CD14-positive monocyte (primary cell): ENCODE measurements around the gene GAD1. TPM values are rescaled to one million over a fixed set of nuclear protein-coding genes. Genes with fewer than 3 reads are reported as not detected.

Experiments
- DNase-seq, 3 donors: peaks; one replicate each; pipeline ENCODE4 v3.0.0-alpha.2; 2011 to 2022
- H2AFZ ChIP-seq: 2 replicates; pipeline ENCODE4 v1.6.0; 2012; ENCODE audit warnings: mild to moderate bottlenecking, low read depth, low read length, inconsistent platforms; ENCODE audit not compliant: insufficient read depth, poor library complexity, severe bottlenecking
- H3K27ac ChIP-seq, 2 donors: 1 replicate in 1 of 2; 2 replicates in 1 of 2; pipeline ENCODE4 v1.5.1; 2012 to 2013; ENCODE audit warnings: low read length in 2 of 2, control low read depth in 1 of 2, inconsistent platforms in 1 of 2, low read depth in 1 of 2, mild to moderate bottlenecking in 1 of 2
- H3K27me3 ChIP-seq, 2 donors: one replicate each; pipeline versions ENCODE4 v1.6.0 to v1.6.1; 2011 to 2013; ENCODE audit warnings: low read length in 2 of 2; ENCODE audit not compliant: control insufficient read depth in 2 of 2, insufficient read depth in 2 of 2
- H3K36me3 ChIP-seq, 2 donors: replicated peaks in 1 of 2; 1 replicate in 1 of 2; 2 replicates in 1 of 2; pipeline versions ENCODE4 v1.5.1 to v1.6.1; 2012 to 2013; ENCODE audit warnings: low read length in 2 of 2, control low read depth in 1 of 2, inconsistent platforms in 1 of 2, mild to moderate bottlenecking in 1 of 2; ENCODE audit not compliant: insufficient read depth in 2 of 2, control insufficient read depth in 1 of 2
- H3K4me1 ChIP-seq, 2 donors: 1 replicate in 1 of 2; 2 replicates in 1 of 2; pipeline versions ENCODE4 v1.5.1 to v1.6.1; 2012 to 2013; ENCODE audit warnings: low read length in 2 of 2, control low read depth in 1 of 2, inconsistent platforms in 1 of 2, mild to moderate bottlenecking in 1 of 2, moderate library complexity in 1 of 2; ENCODE audit not compliant: insufficient read depth in 2 of 2, control insufficient read depth in 1 of 2
- H3K4me2 ChIP-seq: replicated peaks from 2 replicates; pipeline ENCODE3; 2012; ENCODE audit warnings: low read length, moderate library complexity, mild to moderate bottlenecking; ENCODE audit not compliant: poor library complexity, severe bottlenecking; ENCODE audit errors: extremely low read depth
- H3K4me3 ChIP-seq, 3 experiments: fragments of 200-600 bp in 1 of 3; sonication (generic) in 1 of 3; replicated peaks in 1 of 3; 1 replicate in 2 of 3; 2 replicates in 1 of 3; pipeline ENCODE4 v1.5.1; 2011 to 2013; ENCODE audit warnings: low read length in 3 of 3, mild to moderate bottlenecking in 3 of 3, control low read depth in 2 of 3, low read depth in 2 of 3, inconsistent platforms in 1 of 3, moderate library complexity in 1 of 3
- H3K79me2 ChIP-seq: 2 replicates; pipeline ENCODE4 v1.6.0; 2012; ENCODE audit warnings: mild to moderate bottlenecking, control low read depth, inconsistent platforms, low read length, moderate library complexity; ENCODE audit not compliant: insufficient read depth
- H3K9ac ChIP-seq: 2 replicates; pipeline ENCODE4 v1.6.0; 2017; ENCODE audit warnings: low read length, mild to moderate bottlenecking; ENCODE audit not compliant: insufficient read depth, poor library complexity, severe bottlenecking
- H3K9me3 ChIP-seq, 2 donors: replicated peaks in 1 of 2; 1 replicate in 1 of 2; 2 replicates in 1 of 2; pipeline versions ENCODE4 v1.5.1 to v1.6.1; 2012 to 2013; ENCODE audit warnings: low read length in 2 of 2, control low read depth in 1 of 2; ENCODE audit not compliant: control insufficient read depth in 1 of 2, insufficient read depth in 1 of 2
- H4K20me1 ChIP-seq: 2 replicates; pipeline ENCODE4 v1.6.0; 2012; ENCODE audit warnings: mild to moderate bottlenecking, low read length, control low read depth, moderate library complexity; ENCODE audit not compliant: insufficient read depth
- H3K27ac Mint-ChIP-seq, 7 donors: one replicate each; pipeline ENCODE4 v1.8.0; 2020; ENCODE audit warnings: mild to moderate bottlenecking in 7 of 7, mixed read lengths in 7 of 7, moderate library complexity in 6 of 7, inconsistent platforms in 2 of 7
- H3K27me3 Mint-ChIP-seq, 3 donors: one replicate each; pipeline ENCODE4 v1.8.0; 2021 to 2022; ENCODE audit warnings: low read depth in 3 of 3, mild to moderate bottlenecking in 3 of 3, mixed read lengths in 3 of 3, moderate library complexity in 3 of 3, inconsistent platforms in 1 of 3
- H3K36me3 Mint-ChIP-seq, 2 donors: one replicate each; pipeline ENCODE4 v1.8.0; 2020; ENCODE audit warnings: mixed read lengths in 2 of 2, inconsistent platforms in 1 of 2, mild to moderate bottlenecking in 1 of 2
- H3K4me1 Mint-ChIP-seq: one replicate; pipeline ENCODE4 v1.8.0; 2020; ENCODE audit warnings: mild to moderate bottlenecking, mixed read lengths
- H3K4me3 Mint-ChIP-seq, 2 donors: one replicate each; pipeline ENCODE4 v1.8.0; 2020; ENCODE audit warnings: mild to moderate bottlenecking in 2 of 2, mixed read lengths in 2 of 2, moderate library complexity in 1 of 2
- H3K9me3 Mint-ChIP-seq, 7 donors: one replicate each; pipeline ENCODE4 v1.8.0; 2020 to 2022; ENCODE audit warnings: mixed read lengths in 7 of 7, mild to moderate bottlenecking in 6 of 7, moderate library complexity in 6 of 7, inconsistent platforms in 2 of 7
- CTCF ChIP-seq: fragments of 200-600 bp; IDR thresholded peaks from one replicate; pipeline ENCODE4 v1.8.0; 2022; ENCODE audit warnings: antibody characterized with exemption, mild to moderate bottlenecking
- WGBS: methylation state at CpG from one replicate; pipeline ENCODE4 v1.1.5; 2013; ENCODE audit warnings: missing lambda C conversion rate; ENCODE audit not compliant: insufficient coverage; 5-methylcytosine and 5-hydroxymethylcytosine counted together
- intact Hi-C, 2 donors: fragments of 100-400 bp; cut with micrococcal nuclease; formaldehyde crosslinking; loops; one replicate each; pipeline versions ENCODE4 v1.15.0 to v1.15.1; 2023
- polyA plus RNA-seq, 3 donors: library from polyadenylated mRNA; depleted of rRNA in 1 of 3; unstranded in 2 of 3; stranded (reverse) in 1 of 3; fragments of 300-500 nt in 2 of 3; fragments of >200 nt in 1 of 3; fragmentation: Illumina TruSeq in 2 of 3; gene quantifications; 1 replicate in 2 of 3; 2 replicates in 1 of 3; pipeline ENCODE4 v1.2.3, GENCODE V29; 2012 to 2021

The GAD1 gene
- polyA plus RNA-seq, 3 donors, result 0.08 TPM; not detected in 2

- intact Hi-C loops, result no loop called here
- Histone ChIP-seq H3K27me3 (peaks cover 2 to 19% of the 10 kb centered on the region in 2 donors), H3K4me3 (no peak overlapping the region), H3K9ac (no peak overlapping the region), H3K36me3 (no peaks in the 10 kb centered on the region), H2AFZ (no peak overlapping the region), H3K4me2 (no peak overlapping the region), H3K27ac (no peak overlapping the region), H3K9me3 (no peaks in the 10 kb centered on the region), H3K4me1 (no peaks in the 10 kb centered on the region), H4K20me1 (no peaks in the 10 kb centered on the region), H3K79me2 (no peaks in the 10 kb centered on the region)
- Mint-ChIP-seq H3K9me3 (peaks cover 0 to 3% (median 0%) of the 10 kb centered on the region in 7 donors), H3K4me1 (no peaks in the 10 kb centered on the region), H3K36me3 (no peaks in the 10 kb centered on the region), H3K27me3 (peaks cover 5 to 26% (median 13%) of the 10 kb centered on the region in 3 donors), H3K27ac (no peak overlapping the region), H3K4me3 (no peak overlapping the region)
- no peak for TF ChIP-seq CTCF
- DNase-seq, result no peak
Measured at GRCh38 chr2:170798996-170799395, 17.7 kb upstream of the GAD1 start.

GRCh38 chr2:170806548-170806947 is 10.1 kb upstream of the GAD1 start:
- Histone ChIP-seq H3K4me3 (no peak overlapping the region), H3K9me3 (no peaks in the 10 kb centered on the region), H3K27me3 (peaks cover 0 to 9% of the 10 kb centered on the region in 2 donors), H3K4me1 (no peaks in the 10 kb centered on the region), H2AFZ (no peak overlapping the region), H3K9ac (no peak overlapping the region), H4K20me1 (no peaks in the 10 kb centered on the region), H3K79me2 (no peaks in the 10 kb centered on the region), H3K36me3 (no peaks in the 10 kb centered on the region), H3K4me2 (no peak overlapping the region), H3K27ac (no peak overlapping the region)
- TF ChIP-seq CTCF, result no peak
- Mint-ChIP-seq H3K9me3 (no peaks in the 10 kb centered on the region), H3K4me1 (no peaks in the 10 kb centered on the region), H3K4me3 (no peak overlapping the region), H3K27ac (no peak overlapping the region), H3K36me3 (no peaks in the 10 kb centered on the region), H3K27me3 (peaks cover 10 to 29% (median 11%) of the 10 kb centered on the region in 3 donors)
- WGBS, result no CpG with 5 or more reads among the region's 2 CpGs
- no peak for DNase-seq
- intact Hi-C loops, result no loop called here
